ENCODE data around the gene PSTPIP2. TPM values are rescaled to one million over a fixed set of nuclear protein-coding genes. Genes with fewer than 3 reads are reported as not detected.

The PSTPIP2 gene
- total RNA-seq, 4 donors from 2014 or later: 6.5 to 10.7 (median 8.7) TPM

GRCh38 chr18:46035696-46036680 is 36.1 kb downstream of the PSTPIP2 start:
- ATAC-seq: no peak
- H3K4me3 ChIP-seq: no peak overlapping the region
- 100% methylated on average over 2 of the region's 2 CpGs for WGBS, 2 donors (ENCODE audit: low coverage in 1 of 2)

GRCh38 chr18:46034230-46034629 is 37.8 kb downstream of the PSTPIP2 start:
- TF ChIP-seq POLR2AphosphoS5 (IDR thresholded peaks at IDR 0.05): no peak
- TF ChIP-seq POLR2A (IDR thresholded peaks at IDR 0.05): no peak
- no peak for TF ChIP-seq EP300 (IDR thresholded peaks at IDR 0.05)
- no peak for TF ChIP-seq CTCF (IDR thresholded peaks at IDR 0.05)
- Histone ChIP-seq H3K27ac (no peak overlapping the region), H3K27me3 (no peaks in the 10 kb centered on the region), H3K36me3 (peaks cover 0 to 7% of the 10 kb centered on the region in 2 donors), H3K9me3 (no peaks in the 10 kb centered on the region), H3K4me3 (no peak overlapping the region), H3K4me1 (no peaks in the 10 kb centered on the region)
- WGBS, 2 donors (ENCODE audit: low coverage in 1 of 2): 40 to 67% methylated on average over 1 of the region's 1 CpG
- no peak for ATAC-seq

More at GRCh38 chr18:46035696-46036680, 36.1 kb downstream of the PSTPIP2 start:
- H3K36me3 ChIP-seq: peaks cover 0 to 7% of the 10 kb centered on the region in 2 donors
- no peaks in the 10 kb centered on the region for H3K27me3 ChIP-seq
- H3K27ac ChIP-seq: no peak overlapping the region
- no peaks in the 10 kb centered on the region for H3K4me1 ChIP-seq
- no peaks in the 10 kb centered on the region for H3K9me3 ChIP-seq
- TF ChIP-seq POLR2AphosphoS5 (IDR thresholded peaks at IDR 0.05) (no peak), EP300 (IDR thresholded peaks at IDR 0.05) (no peak), POLR2A (IDR thresholded peaks at IDR 0.05) (no peak)

GRCh38 chr18:46031741-46032140 is 40.3 kb downstream of the PSTPIP2 start:
- Histone ChIP-seq H3K36me3 (no peaks in the 10 kb centered on the region), H3K27me3 (no peaks in the 10 kb centered on the region), H3K9me3 (no peaks in the 10 kb centered on the region), H3K4me1 (peaks cover 0 to 11% (median 0%) of the 10 kb centered on the region in 3 donors), H3K4me3 (no peak overlapping the region), H3K27ac (no peak overlapping the region)
- WGBS, 2 donors (ENCODE audit: low coverage in 1 of 2): 86 to 89% methylated on average over 4 of the region's 4 CpGs
- ATAC-seq: no peak
- no peak for TF ChIP-seq POLR2A (IDR thresholded peaks at IDR 0.05)
- TF ChIP-seq POLR2AphosphoS5 (IDR thresholded peaks at IDR 0.05): no peak
- TF ChIP-seq EP300 (IDR thresholded peaks at IDR 0.05): no peak
- TF ChIP-seq CTCF (IDR thresholded peaks at IDR 0.05): no peak

- TF ChIP-seq EP300 (IDR thresholded peaks at IDR 0.05) (no peak), CTCF (IDR thresholded peaks at IDR 0.05) (no peak), POLR2AphosphoS5 (IDR thresholded peaks at IDR 0.05) (no peak)
- peak overlapping the region; percentile 39 to 52 for H3K4me3 ChIP-seq
- no peaks in the 10 kb centered on the region for H3K27me3 ChIP-seq
- 41 to 55% methylated on average over 4 to 7 of the region's 7 CpGs for WGBS, 2 donors (ENCODE audit: low coverage in 1 of 2)
- H3K27ac ChIP-seq: peak overlapping the region in 3 of 4 donors; percentile 71 to 84 (median 77)
- no peaks in the 10 kb centered on the region for H3K36me3 ChIP-seq
- peaks cover 0 to 11% (median 0%) of the 10 kb centered on the region in 3 donors for H3K4me1 ChIP-seq
- ATAC-seq: no peak
- H3K9me3 ChIP-seq: no peaks in the 10 kb centered on the region
Observed at GRCh38 chr18:46028536-46028891, 43.5 kb downstream of the PSTPIP2 start.

GRCh38 chr18:46019936-46020335 is 52.1 kb downstream of the PSTPIP2 start:
- ATAC-seq: no peak
- no peak overlapping the region for H3K4me3 ChIP-seq
- H3K36me3 ChIP-seq: no peaks in the 10 kb centered on the region
- no peaks in the 10 kb centered on the region for H3K9me3 ChIP-seq
- H3K4me1 ChIP-seq: no peaks in the 10 kb centered on the region
- 73 to 82% methylated on average over 2 to 3 of the region's 3 CpGs for WGBS, 2 donors (ENCODE audit: low coverage in 1 of 2)
- TF ChIP-seq EP300 (IDR thresholded peaks at IDR 0.05) (no peak), POLR2AphosphoS5 (IDR thresholded peaks at IDR 0.05) (no peak), CTCF (IDR thresholded peaks at IDR 0.05) (no peak), POLR2A (IDR thresholded peaks at IDR 0.05) (no peak)
- no peak overlapping the region for H3K27ac ChIP-seq
- no peaks in the 10 kb centered on the region for H3K27me3 ChIP-seq

Data from gastroesophageal sphincter (tissue), 4 donors.